SK-N-SH (cell line): Measurements from ENCODE around the gene ZBTB17. TPM values are rescaled to one million over a fixed set of nuclear protein-coding genes. Genes with fewer than 3 reads are reported as not detected.

ENCODE experiments used
- CTCF ChIA-PET: fragments of 300-600, 350-600 bp; formaldehyde crosslinking; extraction: SDS; loops from one replicate; lab custom pipeline; 2021; lab: Yijun Ruan, JAX
- POLR2A ChIA-PET: fragments of 350-600 bp; sonication (Branson Sonifier 250); formaldehyde crosslinking; extraction: SDS; loops from one replicate; lab custom pipeline; 2020; ENCODE audit warnings: antibody characterized with exemption, inconsistent platforms; lab: Yijun Ruan, JAX
- DNase-seq: peaks from one replicate; pipeline ENCODE4 v3.0.0; 2012
- H2AFZ ChIP-seq: fragments of 200-600 bp; sonication (generic); 2 replicates; pipeline ENCODE4 v1.8.1; 2016; ENCODE audit warnings: antibody characterized with exemption, mild to moderate bottlenecking, low read depth
- H3F3A ChIP-seq: fragments of 200-600 bp; sonication (generic); replicated peaks from 2 replicates; pipeline ENCODE3; 2016; ENCODE audit warnings: antibody characterized with exemption, mild to moderate bottlenecking; ENCODE audit not compliant: insufficient read depth
- H3K27ac ChIP-seq, 2 experiments: fragments of 200-500 bp in 1 of 2; fragments of 200-600 bp in 1 of 2; sonication (Bioruptor generic) in 1 of 2; sonication (generic), shearing (Covaris generic) in 1 of 2; 2 replicates each; pipeline versions ENCODE4 v1.5.1 to v1.6.1; 2014 to 2016; ENCODE audit warnings: low read depth in 2 of 2, inconsistent platforms in 1 of 2, low read length in 1 of 2, mild to moderate bottlenecking in 1 of 2, mixed read lengths in 1 of 2
- H3K27me3 ChIP-seq: fragments of 200-600 bp; sonication (generic), shearing (Covaris generic); 2 replicates; pipeline ENCODE4 v1.6.1; 2016; ENCODE audit warnings: mixed run types; ENCODE audit not compliant: insufficient read depth
- H3K36me3 ChIP-seq, 2 experiments: fragments of 200-500 bp in 1 of 2; fragments of 200-600 bp in 1 of 2; sonication (Bioruptor generic) in 1 of 2; sonication (generic) in 1 of 2; replicated peaks in 1 of 2; 2 replicates each; pipeline versions ENCODE3 to v1.5.1; 2014 to 2016; ENCODE audit warnings: low read length in 1 of 2, mild to moderate bottlenecking in 1 of 2; ENCODE audit not compliant: insufficient read depth in 2 of 2, control insufficient read depth in 1 of 2
- H3K4me1 ChIP-seq, 2 experiments: fragments of 200-500 bp in 1 of 2; fragments of 200-600 bp in 1 of 2; sonication (Bioruptor generic) in 1 of 2; sonication (generic), shearing (Covaris generic) in 1 of 2; 2 replicates each; pipeline versions ENCODE4 v1.5.1 to v1.6.1; 2014 to 2016; ENCODE audit warnings: low read depth in 1 of 2, low read length in 1 of 2, mixed run types in 1 of 2; ENCODE audit not compliant: insufficient read depth in 2 of 2, control insufficient read depth in 1 of 2
- H3K4me2 ChIP-seq: fragments of 200-600 bp; sonication (generic), shearing (Covaris generic); 2 replicates; pipeline ENCODE4 v1.6.1; 2017; ENCODE audit warnings: mixed run types
- H3K4me3 ChIP-seq, 2 experiments: fragments of 200-500 bp in 1 of 2; fragments of 200-600 bp in 1 of 2; sonication (Bioruptor generic) in 1 of 2; sonication (generic), shearing (Covaris generic) in 1 of 2; 2 replicates each; pipeline versions ENCODE4 v1.5.1 to v1.8.1; 2014 to 2016; ENCODE audit warnings: low read depth in 2 of 2, inconsistent platforms in 1 of 2, low read length in 1 of 2, mild to moderate bottlenecking in 1 of 2, mixed read lengths in 1 of 2, moderate library complexity in 1 of 2
- H3K79me2 ChIP-seq: fragments of 200-600 bp; sonication (generic); 2 replicates; pipeline ENCODE4 v1.8.1; 2017; ENCODE audit warnings: mild to moderate bottlenecking; ENCODE audit not compliant: insufficient read depth
- H3K9ac ChIP-seq: fragments of 200-600 bp; sonication (generic); 2 replicates; pipeline ENCODE4 v1.6.1; 2017; ENCODE audit warnings: mixed run types
- H3K9me2 ChIP-seq: fragments of 200-600 bp; sonication (generic); 2 replicates; pipeline ENCODE4 v1.6.1; 2017; ENCODE audit warnings: mixed run types
- H3K9me3 ChIP-seq: fragments of 200-600 bp; sonication (generic); 2 replicates; pipeline ENCODE4 v1.6.1; 2017; ENCODE audit warnings: mixed run types, mild to moderate bottlenecking, moderate library complexity
- H4K20me1 ChIP-seq: fragments of 200-600 bp; sonication (generic); 2 replicates; pipeline ENCODE4 v1.6.1; 2017; ENCODE audit warnings: mild to moderate bottlenecking, mixed run types; ENCODE audit not compliant: insufficient read depth
- CTCF ChIP-seq: fragments of 200-600 bp; sonication (generic); IDR thresholded peaks from 2 replicates; pipeline ENCODE4 v1.6.1; 2017; ENCODE audit warnings: antibody characterized with exemption, mild to moderate bottlenecking, moderate library complexity
- EP300 ChIP-seq, 2 experiments: IDR thresholded peaks; 2 replicates each; pipeline versions ENCODE4 v1.4.0 to v1.6.1; 2012; ENCODE audit warnings: borderline replicate concordance in 1 of 2, low read depth in 1 of 2, low read length in 1 of 2
- FOXM1 ChIP-seq: IDR thresholded peaks from 2 replicates; pipeline ENCODE4 v1.4.0; 2012; ENCODE audit warnings: low read depth, mild to moderate bottlenecking
- GABPA ChIP-seq: IDR thresholded peaks from 2 replicates; pipeline ENCODE4 v1.4.0; 2012; ENCODE audit warnings: low read depth, mild to moderate bottlenecking
- JUND ChIP-seq: IDR thresholded peaks from 2 replicates; pipeline ENCODE4 v1.4.0; 2012
- MXI1 ChIP-seq: IDR thresholded peaks from 2 replicates; pipeline ENCODE4 v1.6.1; 2012; ENCODE audit warnings: mild to moderate bottlenecking, low read depth, low read length, improper control_type of control experiment
- NFIC ChIP-seq: IDR thresholded peaks from 2 replicates; pipeline ENCODE4 v1.4.0; 2012; ENCODE audit warnings: borderline replicate concordance
- RAD21 ChIP-seq: IDR thresholded peaks from 2 replicates; pipeline ENCODE4 v1.6.1; 2012; ENCODE audit warnings: mild to moderate bottlenecking, low read length
- RFX5 ChIP-seq: IDR thresholded peaks from 2 replicates; pipeline ENCODE4 v1.6.1; 2012; ENCODE audit warnings: mild to moderate bottlenecking, improper control_type of control experiment, low read length
- RXRA ChIP-seq: IDR thresholded peaks from 2 replicates; pipeline ENCODE4 v1.4.0; 2012; ENCODE audit warnings: low read depth, mild to moderate bottlenecking, borderline replicate concordance
- SIN3A ChIP-seq: IDR thresholded peaks from 2 replicates; pipeline ENCODE4 v1.6.1; 2012; ENCODE audit warnings: low read depth, mild to moderate bottlenecking, low read length, moderate library complexity, borderline replicate concordance
- SMC3 ChIP-seq: IDR thresholded peaks from 2 replicates; pipeline ENCODE4 v1.6.1; 2012; ENCODE audit warnings: low read depth, low read length, improper control_type of control experiment
- TCF12 ChIP-seq: IDR thresholded peaks from 2 replicates; pipeline ENCODE4 v1.4.0; 2012
- USF2 ChIP-seq: fragments of 150-350 bp; IDR thresholded peaks from 2 replicates; pipeline ENCODE4 v1.6.1; 2017; ENCODE audit warnings: antibody characterized with exemption, low read length, low read depth, borderline replicate concordance
- YY1 ChIP-seq: IDR thresholded peaks from 2 replicates; pipeline ENCODE4 v1.4.0; 2012; ENCODE audit warnings: low read depth, mild to moderate bottlenecking
- ZBTB33 ChIP-seq: IDR thresholded peaks from 2 replicates; pipeline ENCODE4 v1.4.0; 2012; ENCODE audit warnings: low read depth, borderline replicate concordance
- WGBS: methylation state at CpG from one replicate; pipeline ENCODE4 v1.1.6; 2017; ENCODE audit warnings: low lambda C conversion rate; 5-methylcytosine and 5-hydroxymethylcytosine counted together
- polyA plus RNA-seq, 3 experiments: library from polyadenylated mRNA; depleted of rRNA; stranded (reverse); fragments of >200 nt; gene quantifications; 2 replicates each; pipeline ENCODE4 v1.2.3, GENCODE V29; 2012

The ZBTB17 gene
- polyA plus RNA-seq, 1 of the 3 experiments (the other 2 are of a cell fraction) = 56.4 TPM

- peak overlapping the region; percentile 28; the same call in 1 of the 2 replicates for H3K9ac ChIP-seq
- POLR2A ChIA-PET = no interaction called here
- H3K9me3 ChIP-seq = no peaks in the 10 kb centered on the region
- no peaks in the 10 kb centered on the region for H3K27me3 ChIP-seq
- no peak overlapping the region for H3K4me3 ChIP-seq
- H3K36me3 ChIP-seq = peaks cover 4 to 5% of the 10 kb centered on the region in 2 experiments
- peaks cover 98% of the 10 kb centered on the region for H3K79me2 ChIP-seq
- CTCF ChIA-PET = interaction anchor here (1.0 to 2.0 kb wide), 7 partner anchors 9 to 167 kb away, joined by 3 to 8 read pairs (median 4); partner anchors contain the start of gene ZBTB17
- H3K4me1 ChIP-seq = peaks cover 28 to 52% of the 10 kb centered on the region in 2 experiments
- H3K9me2 ChIP-seq = no peaks in the 10 kb centered on the region
- H3K4me2 ChIP-seq = peak overlapping the region; percentile 33; the same call in 1 of the 2 replicates
- H3K27ac ChIP-seq = peak overlapping the region in 1 of 2 experiments; percentile 40; a peak in 1 of 4 replicates
- peaks cover 45% of the 10 kb centered on the region for H3F3A ChIP-seq
- no peak for TF ChIP-seq SMC3
- peak; percentile 28 for TF ChIP-seq CTCF
- TF ChIP-seq RAD21 = peak; percentile 50
- TF ChIP-seq, all 33 proteins: peak for 2
- Histone ChIP-seq H4K20me1 (0 out of 2 replicates have a peak, but pooled peaks cover 6% of the 10 kb centered on the region), H2AFZ (no peak overlapping the region)
- peak; percentile 31 for DNase-seq
These were observed 17.1 kb downstream of the ZBTB17 start for GRCh38 chr1:15958793-15959192.

- H3K9ac ChIP-seq = no peak overlapping the region
- H3K4me3 ChIP-seq = no peak overlapping the region
- H3K79me2 ChIP-seq = peaks cover 98% of the 10 kb centered on the region
- ChIA-PET POLR2A (no interaction called here), CTCF (interaction anchor here (0.8 to 2.0 kb wide), 4 partner anchors 18 to 155 kb away, joined by 3 to 6 read pairs (median 4); partner anchors contain the start of gene ZBTB17)
- no peaks in the 10 kb centered on the region for H3K27me3 ChIP-seq
- H3F3A ChIP-seq = peaks cover 46% of the 10 kb centered on the region
- 0 out of 2 replicates have a peak, but pooled peaks cover 6% of the 10 kb centered on the region for H4K20me1 ChIP-seq
- 90% methylated on average over 5 of the region's 5 CpGs for WGBS
- H3K9me2 ChIP-seq = no peaks in the 10 kb centered on the region
- H3K4me2 ChIP-seq = peak overlapping the region; percentile 40
- H3K36me3 ChIP-seq = peaks cover 4 to 5% of the 10 kb centered on the region in 2 experiments
- H3K4me1 ChIP-seq = peaks cover 35 to 52% of the 10 kb centered on the region in 2 experiments
- H3K27ac ChIP-seq = peak overlapping the region in 1 of 2 experiments; percentile 40; a peak in 2 of 4 replicates
- H2AFZ ChIP-seq = no peak overlapping the region
- TF ChIP-seq USF2 (no peak), FOXM1 (no peak), RFX5 (no peak), RXRA (no peak), EP300 (IDR thresholded peaks at IDR 0.05; ENCODE audit: borderline replicate concordance in 1 of 2, low read depth in 1 of 2, low read length in 1 of 2) (no peak), SMC3 (no peak), ZBTB33 (no peak), RAD21 (no peak), JUND (no peak), GABPA (no peak), TCF12 (no peak), SIN3A (no peak), YY1 (no peak), NFIC (no peak), MXI1 (no peak)
- H3K9me3 ChIP-seq = no peaks in the 10 kb centered on the region
- no peak for DNase-seq
These were observed 17.8 kb downstream of the ZBTB17 start for GRCh38 chr1:15958111-15958510.
